NCI-H1694 treated with DMSO at 0.1 percent for 48 hours (cell line): ENCODE measurements around the gene FOSB.

Source experiments
- DNase-seq: peaks from one replicate; lab custom pipeline; 2025; lab: John Stamatoyannopoulos, UW

Gene FOSB

DNA sequence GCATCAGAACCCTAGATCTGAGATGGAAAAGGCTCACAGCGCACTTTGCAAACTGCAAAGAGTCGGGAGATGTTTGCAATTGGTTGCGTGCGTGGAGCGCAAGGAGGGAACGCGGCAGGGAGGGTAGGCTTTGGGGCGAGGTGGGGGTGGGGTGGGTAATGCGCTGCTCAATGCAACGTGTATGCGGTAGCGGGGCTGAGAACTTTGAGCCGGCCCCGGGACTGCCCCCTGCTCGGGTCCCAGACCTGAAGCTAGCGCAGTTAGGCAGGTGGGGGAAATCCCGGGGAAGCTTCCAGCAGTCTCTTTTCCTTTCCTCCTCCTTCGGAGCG lies 971 bp downstream of the FOSB start:
- DNase-seq = no peak

DNA sequence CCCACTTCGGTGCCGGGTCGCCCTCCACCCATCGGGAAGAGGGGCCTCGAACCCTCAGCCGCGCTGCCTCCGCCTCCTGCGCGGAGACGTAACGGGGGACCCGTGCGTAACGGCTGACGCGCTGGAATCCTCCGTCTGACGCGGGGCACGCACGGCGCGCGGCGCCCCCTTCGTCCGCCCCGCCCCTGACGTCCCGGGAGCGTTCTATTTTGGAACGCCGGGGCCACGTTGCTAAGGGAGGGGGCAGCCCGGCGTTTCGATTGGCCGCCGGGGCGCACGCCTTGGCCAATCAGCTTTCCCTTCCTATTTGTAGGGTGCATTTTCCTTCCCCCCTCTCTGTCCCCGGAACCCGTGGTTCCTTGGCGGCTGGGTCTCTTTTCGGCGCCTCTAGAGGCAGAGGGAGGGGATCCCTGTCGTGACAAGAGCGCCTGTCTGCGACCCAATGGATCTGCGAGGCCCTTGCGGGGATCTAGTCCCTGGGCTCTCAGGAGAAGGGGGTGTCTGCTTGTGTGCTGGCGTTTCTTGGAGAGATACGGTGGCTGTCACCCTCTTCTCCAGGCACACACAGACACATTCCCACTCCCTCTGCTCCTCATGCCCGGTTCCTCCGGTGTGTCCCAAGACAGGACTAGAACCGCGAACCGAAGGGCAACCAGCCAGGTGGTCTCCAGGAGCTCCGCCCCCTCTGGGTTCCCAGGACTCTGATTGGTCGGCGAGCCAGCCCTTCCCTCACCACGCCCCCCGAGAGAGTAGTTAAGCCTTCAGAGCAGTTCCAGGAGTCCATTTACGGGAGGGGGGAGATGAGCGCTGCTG lies 1.5 kb downstream of the FOSB start:
- DNase-seq = peak; percentile 89

DNA sequence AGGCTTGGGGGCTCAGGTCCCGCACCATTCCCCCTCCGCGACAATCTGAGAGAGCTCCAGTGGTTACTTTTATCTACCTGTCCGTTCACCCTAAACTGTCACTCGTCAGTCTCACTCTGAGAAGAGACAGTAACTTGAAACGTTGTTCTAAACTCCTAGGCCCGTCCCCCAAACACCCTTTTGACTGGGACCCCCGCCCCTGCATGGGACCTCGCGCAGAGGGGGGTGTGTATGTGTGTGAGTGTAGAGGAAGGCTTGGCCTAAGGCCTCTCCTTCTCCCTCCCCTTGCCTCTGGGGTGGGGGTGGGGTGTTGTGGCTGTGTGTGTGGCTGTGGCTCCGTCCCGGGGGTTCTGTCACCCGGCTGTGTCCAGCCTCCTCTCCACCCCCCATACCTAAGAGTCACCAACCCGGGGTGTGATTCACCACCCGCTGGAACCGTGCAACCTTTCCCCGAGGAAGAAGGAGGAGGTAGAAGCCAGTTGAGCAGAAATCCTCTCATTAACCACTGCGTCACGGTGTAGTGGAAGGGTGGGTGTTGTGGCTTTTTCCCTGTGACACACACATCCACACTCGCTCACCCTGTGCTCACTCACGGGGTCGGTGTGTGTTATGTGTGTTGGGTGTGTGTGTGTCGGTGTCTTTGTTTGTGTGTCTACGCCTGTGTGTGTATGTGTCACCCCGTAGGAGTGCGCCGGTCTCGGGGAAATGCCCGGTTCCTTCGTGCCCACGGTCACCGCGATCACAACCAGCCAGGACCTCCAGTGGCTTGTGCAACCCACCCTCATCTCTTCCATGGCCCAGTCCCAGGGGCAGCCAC lies 2.4 kb downstream of the FOSB start:
- DNase-seq = no peak

- no peak for DNase-seq
Measured at GRCh38 chr19:45470762-45471081, 2.9 kb downstream of the FOSB start.

DNA sequence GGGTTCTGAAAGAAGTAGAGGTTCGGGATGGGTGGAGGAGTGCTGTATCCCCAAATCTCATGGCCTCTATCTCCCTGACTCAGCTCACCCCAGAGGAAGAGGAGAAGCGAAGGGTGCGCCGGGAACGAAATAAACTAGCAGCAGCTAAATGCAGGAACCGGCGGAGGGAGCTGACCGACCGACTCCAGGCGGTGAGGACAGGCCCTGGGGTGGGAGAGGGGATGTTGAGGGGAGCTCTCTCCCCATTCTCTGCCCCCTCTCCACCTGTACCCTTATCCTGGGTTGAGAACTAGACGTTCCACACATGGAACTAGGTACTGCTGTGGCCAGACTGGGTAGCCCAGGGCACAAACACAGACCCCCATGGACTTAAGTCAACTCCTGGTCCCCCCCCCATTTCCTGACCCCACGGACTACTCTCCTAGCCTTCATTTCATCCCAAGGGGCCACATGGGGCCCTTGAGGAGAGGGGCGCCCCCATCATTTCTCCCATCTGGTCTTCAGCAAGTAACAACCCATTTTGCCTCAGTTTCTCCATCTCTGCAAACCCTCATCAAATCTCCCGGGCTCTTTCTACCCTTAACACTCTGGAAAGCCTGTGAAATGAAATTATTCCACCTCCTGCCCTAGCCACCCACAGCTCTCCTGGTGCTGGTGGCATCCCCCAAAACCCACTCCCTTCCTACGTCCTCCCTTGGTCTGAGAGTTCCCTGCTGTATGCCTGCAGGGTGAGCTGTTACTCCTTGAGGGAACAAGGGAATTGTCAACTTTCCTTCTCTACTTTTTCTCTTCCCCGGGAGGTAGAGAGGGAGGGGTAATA lies 3.5 kb downstream of the FOSB start:
- DNase-seq = no peak

DNA sequence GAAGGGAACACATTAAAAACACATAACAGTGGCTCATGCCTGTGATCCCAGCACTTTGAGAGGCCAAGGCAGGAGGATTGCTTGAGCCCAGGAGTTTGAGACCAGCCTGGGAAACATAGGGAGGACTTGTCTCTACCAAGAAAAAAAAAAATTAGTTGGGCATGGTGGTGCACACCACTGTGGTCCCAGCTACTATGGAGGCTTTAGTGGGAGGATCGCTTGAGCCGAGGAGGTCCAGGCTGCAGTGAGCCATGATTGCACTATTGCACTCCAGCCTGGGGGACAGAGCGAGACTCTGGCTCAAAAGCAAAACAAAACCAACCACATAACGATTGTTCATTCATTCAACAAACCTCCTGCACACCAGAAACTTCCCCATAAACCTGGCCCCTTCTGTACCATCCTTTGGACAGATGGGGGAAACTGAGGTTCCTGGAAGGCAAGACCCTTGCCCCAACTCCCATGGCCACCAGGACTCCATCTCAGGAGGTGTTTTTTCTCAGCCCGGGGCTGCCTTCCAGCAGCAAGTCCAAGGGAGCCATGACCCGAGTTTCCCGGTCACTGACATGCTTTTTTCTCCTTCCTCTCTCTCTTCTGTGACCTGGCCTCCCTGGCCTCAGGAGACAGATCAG lies 4.3 kb downstream of the FOSB start:
- no peak for DNase-seq

- no peak for DNase-seq
Measured at GRCh38 chr19:45472563-45473366, 5.0 kb downstream of the FOSB start.

- DNase-seq = no peak
Measured at GRCh38 chr19:45473367-45473681, 5.5 kb downstream of the FOSB start.

DNA sequence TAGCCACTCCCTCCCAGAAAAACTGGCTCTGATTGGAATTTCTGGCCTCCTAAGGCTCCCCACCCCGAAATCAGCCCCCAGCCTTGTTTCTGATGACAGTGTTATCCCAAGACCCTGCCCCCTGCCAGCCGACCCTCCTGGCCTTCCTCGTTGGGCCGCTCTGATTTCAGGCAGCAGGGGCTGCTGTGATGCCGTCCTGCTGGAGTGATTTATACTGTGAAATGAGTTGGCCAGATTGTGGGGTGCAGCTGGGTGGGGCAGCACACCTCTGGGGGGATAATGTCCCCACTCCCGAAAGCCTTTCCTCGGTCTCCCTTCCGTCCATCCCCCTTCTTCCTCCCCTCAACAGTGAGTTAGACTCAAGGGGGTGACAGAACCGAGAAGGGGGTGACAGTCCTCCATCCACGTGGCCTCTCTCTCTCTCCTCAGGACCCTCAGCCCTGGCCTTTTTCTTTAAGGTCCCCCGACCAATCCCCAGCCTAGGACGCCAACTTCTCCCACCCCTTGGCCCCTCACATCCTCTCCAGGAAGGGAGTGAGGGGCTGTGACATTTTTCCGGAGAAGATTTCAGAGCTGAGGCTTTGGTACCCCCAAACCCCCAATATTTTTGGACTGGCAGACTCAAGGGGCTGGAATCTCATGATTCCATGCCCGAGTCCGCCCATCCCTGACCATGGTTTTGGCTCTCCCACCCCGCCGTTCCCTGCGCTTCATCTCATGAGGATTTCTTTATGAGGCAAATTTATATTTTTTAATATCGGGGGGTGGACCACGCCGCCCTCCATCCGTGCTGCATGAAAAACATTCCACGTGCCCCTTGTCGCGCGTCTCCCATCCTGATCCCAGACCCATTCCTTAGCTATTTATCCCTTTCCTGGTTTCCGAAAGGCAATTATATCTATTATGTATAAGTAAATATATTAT lies 6.1 kb downstream of the FOSB start:
- DNase-seq = no peak

DNA sequence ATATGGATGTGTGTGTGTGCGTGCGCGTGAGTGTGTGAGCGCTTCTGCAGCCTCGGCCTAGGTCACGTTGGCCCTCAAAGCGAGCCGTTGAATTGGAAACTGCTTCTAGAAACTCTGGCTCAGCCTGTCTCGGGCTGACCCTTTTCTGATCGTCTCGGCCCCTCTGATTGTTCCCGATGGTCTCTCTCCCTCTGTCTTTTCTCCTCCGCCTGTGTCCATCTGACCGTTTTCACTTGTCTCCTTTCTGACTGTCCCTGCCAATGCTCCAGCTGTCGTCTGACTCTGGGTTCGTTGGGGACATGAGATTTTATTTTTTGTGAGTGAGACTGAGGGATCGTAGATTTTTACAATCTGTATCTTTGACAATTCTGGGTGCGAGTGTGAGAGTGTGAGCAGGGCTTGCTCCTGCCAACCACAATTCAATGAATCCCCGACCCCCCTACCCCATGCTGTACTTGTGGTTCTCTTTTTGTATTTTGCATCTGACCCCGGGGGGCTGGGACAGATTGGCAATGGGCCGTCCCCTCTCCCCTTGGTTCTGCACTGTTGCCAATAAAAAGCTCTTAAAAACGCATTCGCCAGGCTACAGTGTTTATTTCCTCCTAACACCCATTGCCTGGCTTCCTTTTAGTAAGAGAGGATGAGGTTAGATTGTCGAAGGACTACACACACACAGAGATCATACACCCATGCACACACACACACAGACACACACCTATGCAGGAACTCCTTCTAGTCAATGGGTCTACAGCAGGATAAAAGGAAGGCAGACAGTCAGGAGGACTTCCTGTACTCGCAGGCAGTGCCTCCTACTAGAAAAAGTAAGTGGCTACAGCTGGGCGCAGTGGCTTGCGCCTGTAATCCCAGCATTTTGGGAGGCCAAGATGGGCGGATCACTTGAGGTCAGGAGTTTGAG lies 7.1 kb downstream of the FOSB start:
- no peak for DNase-seq

DNA sequence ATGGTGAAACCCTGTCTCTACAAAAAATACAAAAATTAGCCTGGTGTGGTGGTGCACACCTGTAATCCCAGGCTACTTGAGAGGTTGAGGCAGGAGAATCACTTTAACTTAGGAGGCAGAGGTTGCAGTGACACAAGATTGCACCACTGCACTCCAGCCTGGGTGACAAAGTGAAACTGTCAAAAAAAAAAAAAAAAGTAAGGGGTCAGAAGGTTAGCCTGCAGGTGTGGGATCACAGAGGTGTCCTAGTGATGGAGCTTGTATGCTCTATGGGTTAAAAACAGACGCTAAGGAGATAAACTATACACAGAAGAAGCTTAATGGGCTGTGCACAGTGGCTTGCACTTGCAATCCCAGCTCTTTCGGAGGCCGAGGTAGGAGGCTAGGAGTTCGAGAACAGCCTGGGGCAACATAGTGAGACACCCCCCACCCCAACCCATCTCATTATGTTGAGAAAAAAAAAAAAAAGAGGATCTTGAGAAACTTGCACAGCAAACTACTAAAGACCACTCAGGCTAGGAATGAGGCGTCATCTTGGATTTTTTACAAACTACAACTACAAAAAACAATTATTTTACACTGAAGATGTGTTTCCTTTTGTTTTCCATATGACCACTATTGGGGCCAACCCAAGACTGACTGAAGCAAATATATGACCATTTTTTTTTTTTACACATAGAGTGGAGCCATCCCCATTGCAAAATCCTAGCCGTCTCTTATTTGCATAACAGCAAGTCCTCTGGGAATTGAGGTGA lies 7.9 kb downstream of the FOSB start:
- no peak for DNase-seq

DNA sequence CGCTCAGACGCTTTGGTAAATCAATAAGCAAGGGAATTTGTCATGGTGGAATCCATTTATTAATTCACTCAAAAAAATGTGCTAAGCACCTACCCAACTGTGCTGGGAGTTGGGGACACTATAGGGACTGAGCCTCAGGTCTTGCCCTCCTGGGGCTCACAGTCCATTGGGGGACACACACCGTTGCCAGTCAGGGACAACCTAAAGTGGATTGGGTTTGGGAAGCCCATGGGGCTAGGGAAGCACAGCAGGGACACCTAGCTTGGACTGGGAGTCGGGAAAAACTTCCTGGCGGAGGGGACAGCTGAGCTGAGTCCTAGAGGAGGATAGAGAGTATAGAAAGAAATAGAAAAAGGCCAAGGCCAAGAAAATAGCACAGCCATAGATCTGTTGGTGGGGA lies 8.5 kb downstream of the FOSB start:
- DNase-seq = no peak

DNA sequence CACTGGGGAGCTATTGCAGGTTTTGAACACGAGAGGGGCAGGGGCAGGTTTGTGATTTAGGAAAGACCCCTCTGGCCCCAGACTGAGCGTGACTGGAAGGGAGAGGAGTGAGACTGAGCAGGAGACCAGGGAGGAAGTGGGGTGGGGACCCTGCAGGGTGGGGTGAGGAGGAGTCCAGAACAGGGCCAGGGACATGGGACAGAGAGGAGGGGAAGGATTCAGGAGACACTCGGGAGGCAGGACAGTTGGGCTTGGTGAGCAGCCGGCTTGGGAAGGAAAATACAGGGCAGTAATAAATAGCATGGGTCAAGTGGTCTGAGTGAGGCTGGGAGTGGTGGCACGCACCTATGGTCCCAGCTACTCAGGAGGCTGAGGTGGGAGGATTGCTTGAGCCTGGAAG lies 9.4 kb downstream of the FOSB start:
- no peak for DNase-seq

DNA sequence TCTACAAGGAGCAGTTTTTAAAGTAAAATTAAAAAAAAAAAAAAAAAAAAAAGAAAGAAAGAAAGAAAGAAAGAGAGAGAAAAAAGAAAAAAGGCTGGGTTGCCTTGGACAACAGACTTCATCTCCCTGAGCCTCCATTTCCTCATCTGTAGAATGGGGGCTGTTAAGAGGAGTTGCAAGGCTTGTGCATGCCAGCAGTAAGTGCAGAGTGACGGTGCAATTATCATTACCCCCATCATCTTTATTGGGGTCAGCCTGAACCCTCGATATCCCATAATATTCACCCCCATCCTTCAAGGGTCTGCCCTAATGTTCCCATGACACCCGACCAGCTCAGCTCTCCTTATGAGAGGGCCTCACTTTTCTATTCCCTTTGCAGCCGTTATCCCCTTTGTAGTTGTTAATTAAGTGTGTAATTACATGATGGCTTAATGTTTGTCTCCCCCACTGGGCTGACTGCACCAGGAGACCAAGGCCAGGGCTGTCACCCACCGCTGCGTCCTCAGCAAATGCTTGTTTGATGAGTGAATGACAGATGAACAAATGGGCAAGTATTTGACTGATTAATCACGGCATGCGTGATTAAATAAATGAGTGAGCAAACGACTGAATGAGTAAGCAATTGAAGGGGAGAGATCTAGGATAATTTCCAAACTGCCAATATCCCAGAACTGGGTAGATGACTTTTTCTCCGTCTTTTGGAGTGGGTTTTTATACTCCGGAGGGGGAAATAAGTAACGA lies 10.1 kb downstream of the FOSB start:
- no peak for DNase-seq

DNA sequence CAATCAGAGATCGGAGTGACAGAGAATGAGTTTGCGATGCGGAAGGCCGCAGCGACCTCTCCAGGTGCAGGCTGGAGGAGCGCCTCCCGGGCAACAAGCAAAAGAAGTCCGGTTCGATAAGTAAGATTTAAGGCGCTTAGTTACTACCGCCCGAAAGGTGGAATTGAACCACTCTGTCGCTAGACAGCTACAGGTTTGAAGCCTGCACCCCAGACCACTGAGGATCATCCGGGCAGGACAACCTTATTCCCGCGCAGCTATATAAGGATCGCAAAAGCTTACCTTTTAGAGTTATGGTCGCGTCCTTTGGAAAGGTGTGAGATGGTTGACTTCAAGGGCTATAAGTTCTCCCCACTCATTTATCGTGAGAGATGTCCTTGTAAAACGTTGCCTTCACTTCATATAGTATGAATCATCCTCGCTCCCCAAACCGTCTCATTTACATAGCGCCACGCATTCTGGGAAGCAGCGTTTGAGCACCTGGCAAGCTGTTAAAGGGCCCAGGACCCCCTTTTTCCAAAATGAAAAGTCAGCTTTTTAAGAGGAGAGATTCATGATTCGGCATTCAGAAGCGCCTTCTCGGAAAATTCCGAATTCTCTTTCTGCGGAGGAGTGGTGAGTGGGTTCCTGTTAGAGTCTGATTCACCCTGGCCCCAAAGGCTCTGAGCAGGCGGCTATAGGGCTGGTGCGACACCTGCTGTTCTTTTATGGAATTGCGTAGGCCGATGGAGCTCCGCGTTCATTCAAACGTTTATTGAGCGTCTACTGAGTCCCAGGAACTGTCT lies 10.8 kb downstream of the FOSB start:
- DNase-seq = peak; percentile 93

GRCh38 chr19:45483033-45483432 lies 15.2 kb downstream of the FOSB start:
- no peak for DNase-seq

- DNase-seq = no peak
Measured at GRCh38 chr19:45484273-45484945, 16.6 kb downstream of the FOSB start.
